Stimulated activated naive B cell treated with anti-CD40 and anti-IgM and Interleukin-4, amounts not matched to agents 10 μg/mL and 1 μg/mL and 100 μg/mL, for 72 hours (primary cell): ENCODE data around the gene MBOAT2.

ENCODE experiments used
- ATAC-seq, 2 donors: fragments of 150-1000 bp; cut with Tn5 transposase; replicated peaks; 2 replicates each; pipeline ENCODE4 v1.10.0; 2021; ENCODE audit warnings: moderate library complexity in 1 of 2
- DNase-seq: peaks from one replicate; pipeline ENCODE4 v3.0.0; 2021
- H3K27ac Mint-ChIP-seq: one replicate; pipeline ENCODE4 v1.8.0; 2022; ENCODE audit warnings: mild to moderate bottlenecking, mixed read lengths
- H3K27me3 Mint-ChIP-seq, 2 donors: one replicate each; pipeline ENCODE4 v1.8.0; 2022; ENCODE audit warnings: mixed read lengths in 2 of 2
- H3K36me3 Mint-ChIP-seq, 2 donors: one replicate each; pipeline ENCODE4 v1.8.0; 2022; ENCODE audit warnings: mixed read lengths in 2 of 2, mild to moderate bottlenecking in 1 of 2
- H3K4me1 Mint-ChIP-seq, 2 donors: one replicate each; pipeline ENCODE4 v1.8.0; 2022; ENCODE audit warnings: mixed read lengths in 2 of 2, mild to moderate bottlenecking in 1 of 2
- H3K4me3 Mint-ChIP-seq, 2 donors: one replicate each; pipeline ENCODE4 v1.8.0; 2022; ENCODE audit warnings: mild to moderate bottlenecking in 2 of 2, mixed read lengths in 2 of 2, moderate library complexity in 1 of 2
- H3K9me3 Mint-ChIP-seq, 2 donors: one replicate each; pipeline ENCODE4 v1.8.0; 2022; ENCODE audit warnings: mixed read lengths in 2 of 2, mild to moderate bottlenecking in 1 of 2

Gene MBOAT2

GRCh38 chr2:8827729-8828128, 175.8 kb downstream of the MBOAT2 start:
- Mint-ChIP-seq H3K9me3 (no peaks in the 10 kb centered on the region), H3K27me3 (no peaks in the 10 kb centered on the region), H3K4me3 (no peak overlapping the region), H3K4me1 (peaks cover 21 to 22% of the 10 kb centered on the region in 2 donors), H3K36me3 (peaks cover 8 to 16% of the 10 kb centered on the region in 2 donors), H3K27ac (no peak overlapping the region)
- ATAC-seq (no peak), DNase-seq (no peak)

DNA sequence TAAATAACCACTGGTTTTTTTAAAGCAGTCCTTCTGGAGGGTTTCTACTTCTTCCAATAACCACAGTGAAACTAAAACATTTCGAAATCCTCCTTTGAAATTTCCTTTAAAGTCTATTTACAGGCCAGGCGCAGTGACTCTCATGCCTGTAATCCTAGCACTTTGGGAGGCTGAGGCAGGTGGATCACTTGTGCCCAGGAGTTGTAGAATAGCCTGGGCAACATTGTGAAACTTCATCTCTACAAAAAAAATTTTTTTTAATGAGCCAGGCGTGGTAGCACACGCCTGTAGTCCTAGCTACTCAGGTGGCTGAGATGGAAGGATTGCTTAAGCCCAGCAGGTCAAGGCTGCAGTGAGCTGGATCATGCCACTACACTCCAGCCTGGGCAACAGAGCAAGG, 181.3 kb downstream of the MBOAT2 start:
- peaks cover 15 to 27% of the 10 kb centered on the region in 2 donors for H3K36me3 Mint-ChIP-seq
- ATAC-seq (no peak), DNase-seq (no peak)
- H3K27me3 Mint-ChIP-seq = no peaks in the 10 kb centered on the region
- H3K9me3 Mint-ChIP-seq = no peaks in the 10 kb centered on the region
- H3K4me1 Mint-ChIP-seq = peaks cover 0 to 3% of the 10 kb centered on the region in 2 donors
- H3K27ac Mint-ChIP-seq = no peak overlapping the region
- no peak overlapping the region for H3K4me3 Mint-ChIP-seq

- Mint-ChIP-seq H3K27me3 (no peaks in the 10 kb centered on the region), H3K4me1 (peaks cover 0 to 2% of the 10 kb centered on the region in 2 donors), H3K36me3 (peaks cover 15 to 29% of the 10 kb centered on the region in 2 donors), H3K9me3 (no peaks in the 10 kb centered on the region), H3K27ac (no peak overlapping the region), H3K4me3 (no peak overlapping the region)
- DNase-seq = no peak
- no peak for ATAC-seq
Observed at GRCh38 chr2:8821276-8822217, 181.9 kb downstream of the MBOAT2 start.

- Mint-ChIP-seq H3K36me3 (peaks cover 16 to 29% of the 10 kb centered on the region in 2 donors), H3K9me3 (no peaks in the 10 kb centered on the region), H3K4me3 (no peak overlapping the region), H3K4me1 (peaks cover 0 to 2% of the 10 kb centered on the region in 2 donors), H3K27ac (no peak overlapping the region), H3K27me3 (no peaks in the 10 kb centered on the region)
- ATAC-seq = no peak
- DNase-seq = no peak
Observed at GRCh38 chr2:8819948-8820347, 183.5 kb downstream of the MBOAT2 start.

DNA sequence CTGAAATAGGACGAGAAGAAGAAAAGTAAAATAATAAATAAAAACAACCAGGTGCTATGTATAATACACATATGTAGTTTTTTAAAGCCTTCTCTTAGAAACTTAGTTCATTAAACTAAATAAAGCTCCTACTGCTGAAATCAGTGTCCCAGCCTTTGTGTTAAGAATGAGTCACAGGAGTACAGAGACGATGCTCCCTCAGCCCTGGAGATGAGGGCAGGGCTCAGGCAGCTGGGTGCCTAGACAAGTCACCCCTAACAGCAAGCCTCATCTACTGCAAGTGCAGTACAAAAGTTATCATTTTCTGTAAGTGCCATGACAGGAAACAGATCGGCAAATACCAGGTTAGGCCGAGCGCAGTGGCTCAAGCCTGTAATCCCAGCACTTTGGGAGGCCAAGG, 184.3 kb downstream of the MBOAT2 start:
- no peak for DNase-seq
- Mint-ChIP-seq H3K9me3 (no peaks in the 10 kb centered on the region), H3K27ac (no peak overlapping the region), H3K36me3 (peaks cover 14 to 27% of the 10 kb centered on the region in 2 donors), H3K4me1 (peaks cover 0 to 2% of the 10 kb centered on the region in 2 donors), H3K27me3 (no peaks in the 10 kb centered on the region), H3K4me3 (no peak overlapping the region)
- ATAC-seq = no peak

GRCh38 chr2:8817221-8817620, 186.3 kb downstream of the MBOAT2 start:
- no peak for ATAC-seq
- Mint-ChIP-seq H3K36me3 (peaks cover 16 to 29% of the 10 kb centered on the region in 2 donors), H3K27ac (no peak overlapping the region), H3K4me3 (no peak overlapping the region), H3K27me3 (no peaks in the 10 kb centered on the region), H3K9me3 (no peaks in the 10 kb centered on the region), H3K4me1 (peaks cover 0 to 2% of the 10 kb centered on the region in 2 donors)
- DNase-seq = no peak

DNA sequence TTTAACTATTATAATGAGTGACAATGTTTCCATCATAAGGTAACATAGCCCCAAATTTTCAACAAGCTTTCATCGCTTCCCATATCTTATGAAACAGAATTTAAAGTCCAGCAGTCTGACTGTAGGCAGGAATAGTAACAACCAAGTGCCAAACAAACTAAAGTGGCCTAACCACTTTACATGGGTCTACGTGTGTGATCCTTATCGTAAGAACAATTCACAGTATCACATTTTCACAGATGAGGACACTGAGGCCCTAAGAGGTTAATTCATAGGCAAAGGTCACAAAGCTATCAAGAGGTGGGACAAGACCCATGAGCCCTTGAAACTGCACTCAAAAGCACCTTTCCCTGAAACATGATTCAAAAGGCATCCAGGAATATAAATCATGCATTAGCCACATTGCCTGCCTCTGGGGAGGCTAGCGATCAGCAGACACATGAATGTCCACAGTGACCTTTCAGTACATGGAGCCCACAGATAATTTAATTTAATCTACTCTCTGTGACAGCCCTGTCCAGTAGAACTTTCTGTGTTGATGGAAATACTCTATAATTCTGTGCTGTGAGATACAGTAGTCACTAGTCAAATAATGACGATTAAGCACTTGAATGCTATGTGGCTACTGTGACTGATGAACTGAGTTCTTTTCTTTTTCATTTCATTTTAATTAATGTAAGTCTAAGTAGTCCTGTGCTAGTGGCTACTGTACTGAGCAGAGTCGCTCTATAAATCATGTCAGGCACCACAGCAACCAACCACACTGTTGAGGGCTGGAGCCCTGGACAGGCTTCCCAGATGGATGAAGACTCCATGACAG, 196.4 kb downstream of the MBOAT2 start:
- Mint-ChIP-seq H3K27me3 (no peaks in the 10 kb centered on the region), H3K4me1 (peaks cover 0 to 2% of the 10 kb centered on the region in 2 donors), H3K9me3 (no peaks in the 10 kb centered on the region), H3K4me3 (no peak overlapping the region), H3K27ac (no peak overlapping the region), H3K36me3 (peaks cover 42 to 53% of the 10 kb centered on the region in 2 donors)
- no peak for DNase-seq
- no peak for ATAC-seq

DNA sequence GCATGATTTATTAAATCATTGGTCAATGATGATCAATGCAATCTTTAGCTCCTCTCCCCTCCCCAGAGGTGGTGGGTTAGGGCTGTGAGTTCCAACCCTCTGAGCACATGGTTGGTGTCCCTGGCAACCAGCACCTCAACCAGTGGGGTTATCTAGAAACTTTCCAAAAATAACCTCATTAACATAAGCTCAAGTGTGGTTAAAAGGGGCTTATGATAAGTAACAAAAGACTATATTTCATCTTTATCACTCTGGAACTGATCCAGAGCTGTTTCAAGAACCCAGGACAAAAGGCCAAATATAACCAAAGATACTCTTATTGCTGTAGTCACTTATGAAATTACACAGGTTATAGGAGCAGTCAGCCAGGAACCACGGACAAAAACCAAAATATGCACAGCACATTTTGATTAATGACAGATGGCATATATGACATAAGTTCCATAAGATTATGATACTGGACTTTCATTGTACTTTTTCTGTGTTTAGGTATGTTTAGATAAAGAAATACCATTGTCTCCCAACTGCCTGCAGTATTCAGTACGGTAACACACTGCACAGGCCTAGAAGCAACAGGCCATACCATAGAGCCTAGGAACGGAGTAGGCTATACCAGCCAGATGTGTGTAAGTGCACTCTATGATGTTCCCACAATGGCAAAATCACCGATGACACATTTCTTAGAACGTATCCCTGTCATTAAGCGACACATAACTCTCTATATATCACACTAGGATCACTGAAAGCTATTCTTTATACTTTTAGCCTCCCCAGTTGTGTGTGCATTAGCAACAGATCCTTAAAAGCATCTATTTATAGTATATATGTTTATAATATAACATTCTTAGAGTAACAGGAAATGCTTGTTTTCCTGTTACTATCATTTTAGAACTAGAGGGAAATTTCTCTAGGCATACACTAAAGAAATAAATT, 197.9 kb downstream of the MBOAT2 start:
- Mint-ChIP-seq H3K27ac (no peak overlapping the region), H3K36me3 (peaks cover 42 to 53% of the 10 kb centered on the region in 2 donors), H3K9me3 (no peaks in the 10 kb centered on the region), H3K4me1 (peaks cover 0 to 2% of the 10 kb centered on the region in 2 donors), H3K4me3 (no peak overlapping the region), H3K27me3 (no peaks in the 10 kb centered on the region)
- ATAC-seq = no peak
- DNase-seq = no peak

GRCh38 chr2:8803658-8804379, 199.7 kb downstream of the MBOAT2 start:
- DNase-seq = peak; percentile 4
- peaks cover 0 to 2% of the 10 kb centered on the region in 2 donors for H3K4me1 Mint-ChIP-seq
- peaks cover 46 to 59% of the 10 kb centered on the region in 2 donors for H3K36me3 Mint-ChIP-seq
- H3K4me3 Mint-ChIP-seq = no peak overlapping the region
- no peaks in the 10 kb centered on the region for H3K27me3 Mint-ChIP-seq
- H3K27ac Mint-ChIP-seq = no peak overlapping the region
- no peaks in the 10 kb centered on the region for H3K9me3 Mint-ChIP-seq
- ATAC-seq = peak; percentile 84 to 88

DNA sequence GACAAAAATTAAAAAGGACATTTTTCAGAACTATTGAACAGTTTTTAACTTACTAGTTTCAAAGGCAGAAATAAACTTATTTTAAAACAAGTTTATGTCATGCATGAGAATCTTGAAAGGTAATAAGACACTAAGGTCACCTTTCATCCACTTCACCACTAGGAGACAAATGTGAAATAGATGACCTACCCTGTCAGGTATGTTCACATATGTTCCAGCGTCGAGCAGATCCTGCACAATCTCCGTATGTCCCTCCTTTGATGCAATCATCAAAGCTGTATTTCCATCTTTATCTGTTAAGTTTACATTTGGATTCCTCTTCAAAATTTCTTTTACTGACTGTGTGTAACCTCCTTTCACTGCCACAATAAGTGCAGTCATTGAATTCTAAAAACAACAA, 200.7 kb downstream of the MBOAT2 start:
- H3K36me3 Mint-ChIP-seq = peaks cover 44 to 57% of the 10 kb centered on the region in 2 donors
- no peak overlapping the region for H3K4me3 Mint-ChIP-seq

More for the DNA sequence above, 200.7 kb downstream of the MBOAT2 start:
- Mint-ChIP-seq H3K27ac (no peak overlapping the region), H3K9me3 (no peaks in the 10 kb centered on the region), H3K27me3 (no peaks in the 10 kb centered on the region), H3K4me1 (peaks cover 0 to 2% of the 10 kb centered on the region in 2 donors)
- ATAC-seq (no peak), DNase-seq (no peak)
